GM18519 (cell line): ENCODE results near the gene SUFU.

Experiments
- ATAC-seq: cut with Tn5 transposase; IDR thresholded peaks from one replicate; pipeline ENCODE4 v1.9.1; 2021; ENCODE audit warnings: mild to moderate bottlenecking, moderate library complexity; ENCODE audit not compliant: unreplicated experiment, low FRiP score

SUFU gene

GRCh38 chr10:102593074-102593803, 89.5 kb downstream of the SUFU start:
- no peak for ATAC-seq

DNA sequence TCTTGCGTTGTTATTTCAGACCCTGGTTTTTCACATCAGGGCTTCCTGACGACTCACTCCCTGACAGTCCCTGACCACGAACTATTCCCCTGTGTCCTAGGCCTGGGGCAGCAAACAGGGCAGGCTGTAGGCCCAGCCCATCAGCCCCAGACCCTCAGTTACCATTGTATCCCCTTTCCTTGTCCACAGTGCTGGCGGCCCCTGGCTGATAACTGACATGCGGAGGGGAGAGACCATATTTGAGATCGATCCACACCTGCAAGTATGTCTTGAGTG, 90.0 kb downstream of the SUFU start:
- ATAC-seq, result no peak

DNA sequence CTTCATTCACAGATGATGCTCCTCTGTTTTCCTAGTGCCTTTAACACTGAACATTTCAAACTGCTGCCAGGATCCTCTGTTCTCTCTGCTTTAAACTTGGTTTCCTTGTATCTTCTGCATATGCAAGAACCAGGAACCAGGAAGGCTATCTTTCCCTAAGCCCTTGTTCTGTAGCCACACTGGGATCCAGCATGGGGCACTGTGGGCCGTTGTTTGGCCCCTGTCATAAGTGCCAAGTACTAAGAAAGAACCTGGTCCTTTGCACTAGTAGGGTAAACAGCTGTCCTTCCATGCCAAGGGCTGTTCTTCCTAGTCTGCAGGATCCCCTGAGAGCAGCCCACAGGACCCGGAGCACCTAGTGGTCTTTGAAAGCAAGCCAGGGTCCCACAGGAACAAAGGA, 91.5 kb downstream of the SUFU start:
- no peak for ATAC-seq

DNA sequence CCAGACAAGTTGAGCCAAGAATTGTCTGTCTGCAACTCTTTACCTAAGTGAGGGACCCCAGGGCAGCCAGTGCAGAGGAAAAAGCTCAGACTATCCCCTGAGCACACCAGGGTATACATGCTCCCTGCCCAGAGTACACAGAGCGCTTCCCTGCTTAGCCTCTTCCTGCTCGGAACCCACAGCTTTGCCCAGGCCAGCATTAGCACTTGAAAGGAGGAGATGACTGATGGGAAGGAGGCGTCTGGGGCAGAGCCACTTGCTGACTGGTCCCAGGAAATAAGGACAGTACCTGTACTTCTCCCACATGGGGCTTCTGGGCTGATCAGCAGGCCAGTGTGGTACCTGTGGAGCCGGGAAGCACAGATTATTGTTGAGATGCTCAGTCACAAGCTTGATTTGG, 92.1 kb downstream of the SUFU start:
- no peak for ATAC-seq

DNA sequence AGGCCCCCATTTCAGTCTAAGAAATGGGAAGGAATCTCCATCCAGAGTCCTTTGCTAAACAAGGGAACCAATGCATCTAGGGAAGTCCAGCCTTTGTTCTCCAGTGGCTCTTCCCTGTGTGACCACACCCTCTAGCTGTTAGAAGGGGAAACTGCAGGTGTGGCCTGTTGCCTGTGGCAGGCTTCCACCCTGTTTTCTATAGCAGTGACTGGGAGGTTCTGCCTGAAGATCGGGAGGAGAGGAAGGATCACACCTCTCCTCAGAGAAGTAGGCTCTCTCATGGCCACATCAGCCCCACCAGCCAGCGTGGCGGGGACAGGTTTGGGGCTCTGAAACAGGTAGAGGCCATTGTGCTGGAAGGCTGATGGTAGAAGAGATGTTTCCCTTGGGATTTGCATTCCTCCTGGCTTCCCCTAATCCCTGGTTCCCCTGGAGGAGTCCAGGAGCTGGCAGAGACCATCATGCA, 92.8 kb downstream of the SUFU start:
- ATAC-seq, result no peak

- ATAC-seq, result no peak
Observed at GRCh38 chr10:102597131-102597991, 93.6 kb downstream of the SUFU start.

- ATAC-seq, result no peak
Observed at GRCh38 chr10:102598243-102598642, 94.5 kb downstream of the SUFU start.

- no peak for ATAC-seq
Observed at GRCh38 chr10:102599565-102600327, 96.0 kb downstream of the SUFU start.

- ATAC-seq, result no peak
Observed at GRCh38 chr10:102600816-102601215, 97.0 kb downstream of the SUFU start.

- ATAC-seq, result no peak
Observed at GRCh38 chr10:102601639-102602038, 97.9 kb downstream of the SUFU start.

- ATAC-seq, result no peak
Observed at GRCh38 chr10:102602272-102603045, 98.7 kb downstream of the SUFU start.

GRCh38 chr10:102603946-102604345, 100.2 kb downstream of the SUFU start:
- no peak for ATAC-seq

- ATAC-seq, result no peak
Observed at GRCh38 chr10:102604439-102604841, 100.7 kb downstream of the SUFU start.

GRCh38 chr10:102605712-102606111, 101.9 kb downstream of the SUFU start:
- ATAC-seq, result no peak

GRCh38 chr10:102608487-102608886, 104.7 kb downstream of the SUFU start:
- no peak for ATAC-seq

DNA sequence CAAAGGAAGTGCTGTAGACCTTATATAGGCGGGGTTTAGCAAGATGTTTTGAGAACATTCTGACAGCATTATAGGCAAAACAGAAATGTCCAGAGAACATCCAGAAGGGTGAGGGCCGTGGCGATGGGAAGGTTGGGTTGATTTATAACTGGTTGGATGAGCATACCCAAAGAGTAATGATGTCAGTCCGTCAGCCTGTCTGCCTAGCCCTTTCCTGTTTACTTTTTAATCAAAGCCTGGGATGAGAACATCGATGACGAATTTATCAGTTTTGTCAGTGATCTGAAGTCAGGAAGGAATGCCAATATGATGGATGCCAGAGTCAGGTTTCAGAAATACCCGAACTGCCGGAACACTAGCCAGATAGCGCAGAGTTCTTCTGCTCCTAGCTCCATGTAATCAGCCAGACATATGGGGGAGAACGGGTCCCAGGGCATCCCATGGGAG, 106.7 kb downstream of the SUFU start:
- no peak for ATAC-seq

GRCh38 chr10:102611514-102612087, 107.8 kb downstream of the SUFU start:
- ATAC-seq, result no peak

GRCh38 chr10:102612964-102613275, 109.1 kb downstream of the SUFU start:
- ATAC-seq, result no peak

GRCh38 chr10:102613286-102613685, 109.5 kb downstream of the SUFU start:
- no peak for ATAC-seq

- ATAC-seq, result no peak
Observed at GRCh38 chr10:102613785-102614184, 110.0 kb downstream of the SUFU start.
